Caco-2 (cell line): ENCODE results near the gene REEP1. TPM values are rescaled to one million over a fixed set of nuclear protein-coding genes. Genes with fewer than 3 reads are reported as not detected.

Experiments
- BruUV-seq: library from RNA; stranded (reverse); fragments of 400-500 nt; replicated peaks from 2 replicates; lab custom pipeline; 2021; lab: Mats Ljungman, UMichigan
- CTCF ChIA-PET: fragments of 300-600 bp; sonication (Branson Sonifier 250); formaldehyde crosslinking; loops from one replicate; lab custom pipeline; 2022; ENCODE audit warnings: antibody characterized with exemption; lab: Charles Lee
- POLR2A ChIA-PET: fragments of 300-600 bp; sonication (Branson Sonifier 250); formaldehyde crosslinking; loops from one replicate; lab custom pipeline; 2022; ENCODE audit warnings: antibody characterized with exemption; lab: Charles Lee
- DNase-seq, 2 experiments: peaks; one replicate each; pipeline versions ENCODE4 v3.0.0 to v3.0.0-alpha.2; 2020 to 2022
- H3K27me3 ChIP-seq: replicated peaks from 2 replicates; pipeline ENCODE4 v1.6.0; 2011; ENCODE audit warnings: low read length; ENCODE audit not compliant: control insufficient read depth, insufficient read depth
- H3K36me3 ChIP-seq: 2 replicates; pipeline ENCODE4 v1.5.1; 2011; ENCODE audit warnings: low read length; ENCODE audit not compliant: control insufficient read depth, insufficient read depth
- H3K4me1 ChIP-seq: fragments of 250-450 bp; sonication (Bioruptor Pico); 2 replicates; pipeline ENCODE4 v1.5.1; 2020; ENCODE audit warnings: mild to moderate bottlenecking
- H3K4me3 ChIP-seq: 2 replicates; pipeline ENCODE4 v1.5.1; 2011; ENCODE audit warnings: low read depth, mild to moderate bottlenecking, control low read depth, low read length
- H3K9me3 ChIP-seq: fragments of 250-450 bp; sonication (Bioruptor Pico); 2 replicates; pipeline ENCODE4 v1.5.1; 2020; ENCODE audit warnings: mild to moderate bottlenecking, moderate library complexity
- H3K27ac Mint-ChIP-seq: one replicate; pipeline ENCODE4 v1.8.0; 2022; ENCODE audit warnings: mixed read lengths; ENCODE audit not compliant: unreplicated experiment
- H3K27me3 Mint-ChIP-seq: one replicate; pipeline ENCODE4 v1.8.0; 2022; ENCODE audit warnings: mixed read lengths; ENCODE audit not compliant: insufficient read depth, unreplicated experiment
- H3K36me3 Mint-ChIP-seq: one replicate; pipeline ENCODE4 v1.8.0; 2022; ENCODE audit warnings: mild to moderate bottlenecking, mixed read lengths; ENCODE audit not compliant: insufficient read depth, unreplicated experiment
- H3K4me1 Mint-ChIP-seq: one replicate; pipeline ENCODE4 v1.8.0; 2022; ENCODE audit warnings: low read depth, mixed read lengths; ENCODE audit not compliant: unreplicated experiment
- H3K4me3 Mint-ChIP-seq: one replicate; pipeline ENCODE4 v1.8.0; 2022; ENCODE audit warnings: mild to moderate bottlenecking, moderate library complexity, mixed read lengths; ENCODE audit not compliant: unreplicated experiment
- H3K9me3 Mint-ChIP-seq: one replicate; pipeline ENCODE4 v1.8.0; 2022; ENCODE audit warnings: mixed read lengths; ENCODE audit not compliant: unreplicated experiment
- intact Hi-C: fragments of 100-400 bp; cut with micrococcal nuclease; formaldehyde crosslinking; loops from one replicate; pipeline ENCODE4 v1.10.0; 2022; ENCODE audit not compliant: unreplicated experiment
- total RNA-seq: library from RNA; stranded (reverse); gene quantifications from 2 replicates; pipeline ENCODE4 v1.2.3, GENCODE V29; 2022
- TF ChIP-seq, protein P1 (sequence below), 2 experiments: fragments of 200-600 bp in 1 of 2; IDR thresholded peaks; 1 replicate in 1 of 2; 2 replicates in 1 of 2; pipeline versions ENCODE4 v1.5.1 to v1.8.0; 2011 to 2022; ENCODE audit warnings: antibody characterized with exemption in 1 of 2, control low read depth in 1 of 2, inconsistent platforms in 1 of 2, low read depth in 1 of 2, low read length in 1 of 2, mild to moderate bottlenecking in 1 of 2, moderate library complexity in 1 of 2; ENCODE audit not compliant: insufficient read depth in 1 of 2, severe bottlenecking in 1 of 2, unreplicated experiment in 1 of 2

The REEP1 gene
- total RNA-seq, 1 experiment from 2014 or later, result 16.6 TPM

DNA sequence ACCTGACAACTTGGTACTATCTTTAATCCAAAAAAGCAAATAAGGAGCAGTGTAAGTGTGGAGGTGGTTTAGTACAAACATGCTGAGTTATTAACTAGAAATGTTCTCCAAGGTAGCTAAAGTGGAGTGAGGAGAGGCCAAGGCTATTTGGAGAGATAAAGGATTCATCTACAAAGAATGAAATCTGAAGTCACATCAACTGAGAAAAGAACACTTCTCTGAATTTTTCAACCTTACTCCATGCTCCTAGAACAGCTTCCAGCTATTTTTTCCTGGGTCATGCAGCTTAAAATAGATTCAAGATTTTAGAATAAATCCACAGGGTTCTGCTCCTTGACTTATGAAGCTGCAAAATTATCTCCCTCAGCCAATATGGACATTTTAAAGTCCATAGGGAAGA, 160.8 kb downstream of the REEP1 start:
- POLR2A ChIA-PET, result no interaction called here
- Mint-ChIP-seq H3K4me3 (no peak overlapping the region), H3K4me1 (peaks cover 34% of the 10 kb centered on the region), H3K36me3 (peaks cover 50% of the 10 kb centered on the region), H3K9me3 (no peaks in the 10 kb centered on the region), H3K27me3 (no peaks in the 10 kb centered on the region), H3K27ac (peak overlapping the region; percentile 28)
- TF ChIP-seq, protein P1, sequence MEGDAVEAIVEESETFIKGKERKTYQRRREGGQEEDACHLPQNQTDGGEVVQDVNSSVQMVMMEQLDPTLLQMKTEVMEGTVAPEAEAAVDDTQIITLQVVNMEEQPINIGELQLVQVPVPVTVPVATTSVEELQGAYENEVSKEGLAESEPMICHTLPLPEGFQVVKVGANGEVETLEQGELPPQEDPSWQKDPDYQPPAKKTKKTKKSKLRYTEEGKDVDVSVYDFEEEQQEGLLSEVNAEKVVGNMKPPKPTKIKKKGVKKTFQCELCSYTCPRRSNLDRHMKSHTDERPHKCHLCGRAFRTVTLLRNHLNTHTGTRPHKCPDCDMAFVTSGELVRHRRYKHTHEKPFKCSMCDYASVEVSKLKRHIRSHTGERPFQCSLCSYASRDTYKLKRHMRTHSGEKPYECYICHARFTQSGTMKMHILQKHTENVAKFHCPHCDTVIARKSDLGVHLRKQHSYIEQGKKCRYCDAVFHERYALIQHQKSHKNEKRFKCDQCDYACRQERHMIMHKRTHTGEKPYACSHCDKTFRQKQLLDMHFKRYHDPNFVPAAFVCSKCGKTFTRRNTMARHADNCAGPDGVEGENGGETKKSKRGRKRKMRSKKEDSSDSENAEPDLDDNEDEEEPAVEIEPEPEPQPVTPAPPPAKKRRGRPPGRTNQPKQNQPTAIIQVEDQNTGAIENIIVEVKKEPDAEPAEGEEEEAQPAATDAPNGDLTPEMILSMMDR (IDR thresholded peaks at IDR 0.05; ENCODE audit: insufficient read depth in 1 of 2, low read depth in 1 of 2, low read length in 1 of 2, severe bottlenecking in 1 of 2, unreplicated experiment in 1 of 2), result no peak
- Histone ChIP-seq H3K9me3 (no peaks in the 10 kb centered on the region), H3K4me3 (no peak overlapping the region), H3K4me1 (peaks cover 41% of the 10 kb centered on the region), H3K27me3 (no peaks in the 10 kb centered on the region), H3K36me3 (peaks cover 1% of the 10 kb centered on the region)
- CTCF ChIA-PET, result interaction anchor here (0.5 kb wide), 1 partner anchor 9 kb away, joined by 3 read pairs; no protein-coding TSS in a partner anchor
- DNase-seq, result no peak
- intact Hi-C loops, result no loop called here
- BruUV-seq, result no TSS peak

GRCh38 chr2:86175828-86176227, 161.6 kb downstream of the REEP1 start:
- ChIA-PET POLR2A (no interaction called here), CTCF (interaction anchor here (0.6 kb wide), 1 partner anchor 96 kb away, joined by 4 read pairs; no protein-coding TSS in a partner anchor)
- Mint-ChIP-seq H3K27ac (peak overlapping the region; percentile 28), H3K36me3 (peaks cover 54% of the 10 kb centered on the region), H3K4me1 (peaks cover 39% of the 10 kb centered on the region), H3K4me3 (no peak overlapping the region), H3K9me3 (no peaks in the 10 kb centered on the region), H3K27me3 (no peaks in the 10 kb centered on the region)
- intact Hi-C loops, result no loop called here
- no TSS peak for BruUV-seq
- peaks cover 1% of the 10 kb centered on the region for H3K36me3 ChIP-seq
- TF ChIP-seq, protein P1 (IDR thresholded peaks at IDR 0.05; ENCODE audit: insufficient read depth in 1 of 2, low read depth in 1 of 2, low read length in 1 of 2, severe bottlenecking in 1 of 2, unreplicated experiment in 1 of 2), result no peak
- H3K9me3 ChIP-seq, result no peaks in the 10 kb centered on the region
- H3K4me1 ChIP-seq, result peaks cover 41% of the 10 kb centered on the region
- H3K27me3 ChIP-seq, result no peaks in the 10 kb centered on the region
- no peak overlapping the region for H3K4me3 ChIP-seq
- no peak for DNase-seq

- Mint-ChIP-seq H3K4me3 (no peak overlapping the region), H3K27me3 (no peaks in the 10 kb centered on the region), H3K36me3 (peaks cover 59% of the 10 kb centered on the region), H3K27ac (peak overlapping the region; percentile 30), H3K4me1 (peaks cover 39% of the 10 kb centered on the region), H3K9me3 (no peaks in the 10 kb centered on the region)
- Histone ChIP-seq H3K4me1 (peaks cover 41% of the 10 kb centered on the region), H3K9me3 (no peaks in the 10 kb centered on the region), H3K27me3 (no peaks in the 10 kb centered on the region), H3K4me3 (no peak overlapping the region), H3K36me3 (peaks cover 2% of the 10 kb centered on the region)
- no TSS peak for BruUV-seq
- TF ChIP-seq, protein P1 (IDR thresholded peaks at IDR 0.05; ENCODE audit: insufficient read depth in 1 of 2, low read depth in 1 of 2, low read length in 1 of 2, severe bottlenecking in 1 of 2, unreplicated experiment in 1 of 2), result no peak
- ChIA-PET POLR2A (no interaction called here), CTCF (no interaction called here)
- no peak for DNase-seq
- intact Hi-C loops, result no loop called here
Measured at GRCh38 chr2:86174445-86174844, 163.0 kb downstream of the REEP1 start.
